DOHH2 (cell line): ENCODE results near the gene EPHA6.

Experiments used
- CTCF ChIP-seq: fragments of 200-600 bp; sonication (generic); IDR thresholded peaks from one replicate; pipeline ENCODE4 v1.5.1; 2014; ENCODE audit warnings: antibody characterized with exemption, mild to moderate bottlenecking, low read depth, low read length; ENCODE audit not compliant: poor library complexity, severe bottlenecking
- EZH2phosphoT487 ChIP-seq: fragments of 200-600 bp; sonication (generic); IDR thresholded peaks from 2 replicates; pipeline ENCODE4 v1.6.1; 2017; ENCODE audit warnings: borderline replicate concordance, mild to moderate bottlenecking, antibody characterized with exemption, low read length, moderate library complexity, mixed read lengths

- TF ChIP-seq CTCF (no peak), EZH2phosphoT487 (no peak)
These were observed 223.0 kb downstream of the EPHA6 start for GRCh38 chr3:97037294-97037943.
